NT2/D1 (cell line): Measurements from ENCODE around the gene SPEN.

Experiments used
- SUZ12 ChIP-seq: IDR thresholded peaks from 2 replicates; pipeline ENCODE4 v1.6.1; 2011; ENCODE audit not compliant: insufficient read length, insufficient read depth; ENCODE audit errors: extremely low read depth
- YY1 ChIP-seq: IDR thresholded peaks from 2 replicates; pipeline ENCODE4 v1.6.1; 2011; ENCODE audit not compliant: insufficient read length, insufficient read depth
- ZNF274 ChIP-seq: IDR thresholded peaks from 2 replicates; pipeline ENCODE4 v1.6.1; 2011; ENCODE audit warnings: mild to moderate bottlenecking, low read depth, low read length

DNA sequence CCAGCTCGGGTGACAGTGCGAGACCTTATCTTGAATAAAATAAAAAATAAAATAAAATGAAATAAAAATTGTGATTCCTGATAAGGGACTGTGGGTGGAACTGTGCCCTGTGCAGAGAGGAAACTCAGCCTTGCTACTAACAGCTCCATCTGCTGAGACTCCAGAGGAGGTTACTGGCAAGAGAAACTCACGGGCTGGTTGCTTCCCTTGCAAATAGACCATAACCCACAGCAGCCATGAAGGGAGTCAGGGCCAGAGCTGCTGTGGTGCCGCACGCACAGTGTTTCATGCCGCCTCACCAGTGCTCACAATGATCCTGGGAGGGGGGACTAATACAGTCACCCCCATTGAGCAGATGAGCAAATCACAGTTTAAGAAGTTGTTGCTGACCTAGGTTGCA lies 114.7 kb downstream of the SPEN start:
- TF ChIP-seq ZNF274 (no peak), SUZ12 (no peak), YY1 (no peak)
